Measurements from ENCODE around the gene CAPZB.

- TF ChIP-seq POLR2A (IDR thresholded peaks at IDR 0.05) (no peak), EP300 (IDR thresholded peaks at IDR 0.05; ENCODE audit: low read depth) (no peak)
- TF ChIP-seq, protein P1, sequence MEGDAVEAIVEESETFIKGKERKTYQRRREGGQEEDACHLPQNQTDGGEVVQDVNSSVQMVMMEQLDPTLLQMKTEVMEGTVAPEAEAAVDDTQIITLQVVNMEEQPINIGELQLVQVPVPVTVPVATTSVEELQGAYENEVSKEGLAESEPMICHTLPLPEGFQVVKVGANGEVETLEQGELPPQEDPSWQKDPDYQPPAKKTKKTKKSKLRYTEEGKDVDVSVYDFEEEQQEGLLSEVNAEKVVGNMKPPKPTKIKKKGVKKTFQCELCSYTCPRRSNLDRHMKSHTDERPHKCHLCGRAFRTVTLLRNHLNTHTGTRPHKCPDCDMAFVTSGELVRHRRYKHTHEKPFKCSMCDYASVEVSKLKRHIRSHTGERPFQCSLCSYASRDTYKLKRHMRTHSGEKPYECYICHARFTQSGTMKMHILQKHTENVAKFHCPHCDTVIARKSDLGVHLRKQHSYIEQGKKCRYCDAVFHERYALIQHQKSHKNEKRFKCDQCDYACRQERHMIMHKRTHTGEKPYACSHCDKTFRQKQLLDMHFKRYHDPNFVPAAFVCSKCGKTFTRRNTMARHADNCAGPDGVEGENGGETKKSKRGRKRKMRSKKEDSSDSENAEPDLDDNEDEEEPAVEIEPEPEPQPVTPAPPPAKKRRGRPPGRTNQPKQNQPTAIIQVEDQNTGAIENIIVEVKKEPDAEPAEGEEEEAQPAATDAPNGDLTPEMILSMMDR (IDR thresholded peaks at IDR 0.05), result no peak
These were observed 117.7 kb downstream of the CAPZB start for GRCh38 chr1:19367584-19368041.

All from transverse colon (tissue), 3 donors.